ENCODE results near the gene EPHB2. TPM values are rescaled to one million over a fixed set of nuclear protein-coding genes. Genes with fewer than 3 reads are reported as not detected.

EPHB2 gene
- total RNA-seq, 1 donor = 24.9 TPM

DNA sequence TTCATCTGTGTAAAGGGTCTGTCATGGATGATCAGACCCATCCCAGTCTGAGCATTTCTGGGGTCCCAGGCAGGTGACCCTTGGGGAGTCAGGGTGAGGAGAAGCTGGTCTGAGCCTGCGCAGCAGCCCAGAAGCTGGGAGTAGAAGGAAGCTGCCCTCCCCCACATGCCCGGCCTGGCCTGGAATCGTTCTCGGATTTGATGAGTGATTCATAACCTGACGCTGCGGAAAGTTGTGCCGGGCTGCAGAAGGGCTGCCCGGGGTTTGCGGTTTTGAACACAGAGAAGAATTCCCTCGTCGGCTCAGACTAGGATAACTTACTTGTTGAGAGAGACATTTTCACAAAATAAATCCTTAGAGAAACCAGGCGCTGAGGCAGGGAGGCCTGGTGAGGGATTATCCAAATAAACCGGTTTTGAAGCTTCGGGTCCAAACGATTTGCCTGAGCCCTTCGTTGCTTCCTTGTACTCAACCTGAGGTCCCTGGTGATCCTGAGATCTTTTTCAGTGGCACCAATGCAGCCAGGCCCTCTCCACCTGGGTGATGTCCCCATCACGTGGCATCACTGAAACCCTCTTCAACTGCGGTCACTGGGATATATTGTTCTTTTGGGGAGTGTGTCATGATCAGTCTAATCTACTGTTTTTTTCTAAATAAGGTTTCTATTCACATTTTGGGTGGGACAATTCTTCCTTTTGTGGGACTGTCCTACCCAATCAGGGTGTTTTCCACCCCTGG, 29.2 kb downstream of the EPHB2 start:
- no peak overlapping the region for H3K4me3 ChIP-seq (ENCODE audit: low read depth, low read length)
- peak; percentile 93 for DNase-seq (ENCODE audit: low read depth)
- TF ChIP-seq CTCF (IDR thresholded peaks at IDR 0.05; ENCODE audit: insufficient read depth, low read length) = no peak

- no peak for TF ChIP-seq CTCF (IDR thresholded peaks at IDR 0.05; ENCODE audit: insufficient read depth, low read length)
- no peak overlapping the region for H3K4me3 ChIP-seq (ENCODE audit: low read depth, low read length)
- DNase-seq (ENCODE audit: low read depth) = no peak
Measured at GRCh38 chr1:22741118-22741517, 30.5 kb downstream of the EPHB2 start.

- DNase-seq (ENCODE audit: low read depth) = peak; percentile 56
- no peak for TF ChIP-seq CTCF (IDR thresholded peaks at IDR 0.05; ENCODE audit: insufficient read depth, low read length)
- H3K4me3 ChIP-seq (ENCODE audit: low read depth, low read length) = no peak overlapping the region
Measured at GRCh38 chr1:22745669-22746585, 35.3 kb downstream of the EPHB2 start.

DNA sequence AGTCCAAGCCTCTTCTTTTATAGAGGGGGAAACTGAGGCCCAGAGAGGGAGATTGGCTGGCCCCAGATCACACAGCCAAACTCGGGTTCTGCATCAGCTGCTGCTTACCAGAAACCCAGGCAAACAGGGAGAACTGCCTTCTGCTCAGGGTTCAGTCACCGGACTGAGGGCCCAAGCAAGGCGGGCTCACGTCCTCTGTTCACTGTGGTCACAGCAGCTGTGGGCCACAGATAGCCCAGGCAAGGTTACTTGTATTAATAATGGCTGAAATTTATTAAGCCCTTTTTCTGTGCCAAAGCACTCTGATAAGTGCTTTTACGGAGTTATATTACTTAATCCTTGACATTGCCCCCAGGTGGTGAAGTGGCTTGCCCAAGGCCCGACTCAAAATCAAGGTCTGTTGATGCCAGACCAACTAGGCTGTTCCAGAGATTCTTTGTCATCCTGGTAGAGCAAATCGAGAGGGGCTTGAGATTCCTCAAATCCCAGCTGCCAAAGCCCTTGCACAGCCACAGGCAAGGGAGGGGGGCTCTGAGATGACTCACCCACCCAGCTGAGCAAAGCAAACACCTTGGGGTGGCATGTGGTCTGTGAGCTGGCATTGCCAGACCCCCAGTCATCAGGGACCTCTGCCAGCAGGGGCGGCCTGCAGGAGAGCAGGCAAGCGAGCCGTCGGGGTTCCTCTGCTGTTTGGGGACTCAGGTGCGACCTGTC, 36.5 kb downstream of the EPHB2 start:
- H3K4me3 ChIP-seq (ENCODE audit: low read depth, low read length) = no peak overlapping the region
- peak; percentile 8 for TF ChIP-seq CTCF (IDR thresholded peaks at IDR 0.05; ENCODE audit: insufficient read depth, low read length)
- DNase-seq (ENCODE audit: low read depth) = peak; percentile 61

GRCh38 chr1:22747735-22748073, 37.1 kb downstream of the EPHB2 start:
- no peak overlapping the region for H3K4me3 ChIP-seq (ENCODE audit: low read depth, low read length)
- no peak for TF ChIP-seq CTCF (IDR thresholded peaks at IDR 0.05; ENCODE audit: insufficient read depth, low read length)
- no peak for DNase-seq (ENCODE audit: low read depth)

DNA sequence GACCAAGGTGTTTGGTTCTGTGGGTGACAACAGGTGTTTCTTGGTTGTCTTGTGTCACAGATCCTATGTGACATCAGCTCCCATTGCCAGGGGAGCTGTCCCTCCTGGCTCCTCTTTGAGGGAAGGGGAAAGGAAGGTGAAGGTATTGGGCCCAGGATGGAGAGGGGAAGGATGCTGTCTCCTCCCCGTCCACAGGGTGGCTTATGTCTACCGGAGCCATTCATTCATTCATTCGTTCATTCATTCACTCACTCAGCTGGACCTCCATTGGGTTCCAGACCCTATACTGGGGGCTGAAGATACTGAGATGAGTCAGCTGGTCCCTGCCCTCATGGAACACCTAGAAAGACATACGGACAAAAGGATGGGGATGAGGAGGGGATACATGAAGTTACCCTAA, 38.9 kb downstream of the EPHB2 start:
- DNase-seq (ENCODE audit: low read depth) = no peak
- no peak for TF ChIP-seq CTCF (IDR thresholded peaks at IDR 0.05; ENCODE audit: insufficient read depth, low read length)
- no peak overlapping the region for H3K4me3 ChIP-seq (ENCODE audit: low read depth, low read length)
